Neural cell (in vitro differentiated cells): Measurements from ENCODE around the gene CMC1. TPM values are rescaled to one million over a fixed set of nuclear protein-coding genes. Genes with fewer than 3 reads are reported as not detected.
A peak's percentile ranks its signal among the peaks of the same experiment; 100 is the strongest.

Experiments used
- H2AFZ ChIP-seq: fragments of 200-600, 300-800 bp; sonication (generic), shearing (Covaris generic); 2 replicates; pipeline ENCODE4 v1.6.0; 2014; ENCODE audit warnings: low read depth, mild to moderate bottlenecking, antibody characterized with exemption, low read length, moderate library complexity
- H3F3A ChIP-seq: fragments of 200-600 bp; shearing (Covaris generic); 2 replicates; pipeline ENCODE4 v1.6.1; 2016; ENCODE audit warnings: mild to moderate bottlenecking, moderate library complexity, mixed read lengths, antibody characterized with exemption, low read length; ENCODE audit not compliant: insufficient read depth, poor library complexity, severe bottlenecking
- H3K27ac ChIP-seq: fragments of 200-600, 300-800 bp; sonication (generic), shearing (Covaris generic); 2 replicates; pipeline ENCODE4 v1.5.1; 2014; ENCODE audit warnings: mild to moderate bottlenecking, low read length, moderate library complexity
- H3K27me3 ChIP-seq: fragments of 300-800, 200-600 bp; sonication (generic), shearing (Covaris generic); 2 replicates; pipeline ENCODE4 v1.6.0; 2014; ENCODE audit warnings: mild to moderate bottlenecking, low read depth, low read length, moderate library complexity; ENCODE audit not compliant: insufficient read depth
- H3K36me3 ChIP-seq: fragments of 300-800, 200-600 bp; sonication (generic), shearing (Covaris generic); 2 replicates; pipeline ENCODE4 v1.5.1; 2014; ENCODE audit warnings: mild to moderate bottlenecking, antibody characterized with exemption, low read length, moderate library complexity; ENCODE audit not compliant: insufficient read depth
- H3K4me2 ChIP-seq: fragments of 300-800, 200-600 bp; sonication (generic), shearing (Covaris generic); 2 replicates; pipeline ENCODE4 v1.6.0; 2014; ENCODE audit warnings: mild to moderate bottlenecking, low read length
- H3K4me3 ChIP-seq: fragments of 300-800, 200-600 bp; sonication (generic), shearing (Covaris generic); 2 replicates; pipeline ENCODE4 v1.5.1; 2014; ENCODE audit warnings: mild to moderate bottlenecking, low read length, moderate library complexity
- H3K79me2 ChIP-seq: fragments of 200-600 bp; shearing (Covaris generic); replicated peaks from 2 replicates; pipeline ENCODE4 v1.6.0; 2014; ENCODE audit warnings: mild to moderate bottlenecking, low read length, moderate library complexity; ENCODE audit not compliant: insufficient read depth
- H3K9ac ChIP-seq: fragments of 300-800, 200-600 bp; sonication (generic), shearing (Covaris generic); 2 replicates; pipeline ENCODE4 v1.6.1; 2016; ENCODE audit warnings: mild to moderate bottlenecking, low read length, mixed read lengths
- H3K9me2 ChIP-seq: fragments of 200-600 bp; shearing (Covaris generic); 2 replicates; pipeline ENCODE4 v1.6.1; 2016; ENCODE audit warnings: mild to moderate bottlenecking, low read length, mixed read lengths; ENCODE audit not compliant: insufficient read depth
- H3K9me3 ChIP-seq: fragments of 200-600, 300-800 bp; sonication (generic), shearing (Covaris generic); 2 replicates; pipeline ENCODE4 v1.6.1; 2016; ENCODE audit warnings: mild to moderate bottlenecking, mixed run types, low read length, moderate library complexity, mixed read lengths
- H4K20me1 ChIP-seq: fragments of 200-600 bp; shearing (Covaris generic); 2 replicates; pipeline ENCODE4 v1.6.1; 2016; ENCODE audit warnings: mild to moderate bottlenecking, mixed run types; ENCODE audit not compliant: insufficient read depth
- EP300 ChIP-seq: fragments of 450-650 bp; conservative IDR thresholded peaks from 2 replicates; pipeline ENCODE4 v1.6.1; 2014; ENCODE audit warnings: antibody characterized with exemption, mild to moderate bottlenecking, moderate library complexity; ENCODE audit not compliant: poor library complexity, severe bottlenecking
- EZH2 ChIP-seq: fragments of 200-600, 300-800 bp; shearing (Covaris generic), sonication (generic); IDR thresholded peaks from 2 replicates; pipeline ENCODE4 v1.6.1; 2014; ENCODE audit warnings: antibody characterized with exemption, low read length, borderline replicate concordance, mild to moderate bottlenecking; ENCODE audit not compliant: insufficient read depth, poor library complexity, severe bottlenecking
- MXI1 ChIP-seq: fragments of 450-650 bp; conservative IDR thresholded peaks from 2 replicates; pipeline ENCODE4 v1.6.1; 2014; ENCODE audit warnings: antibody characterized with exemption, mild to moderate bottlenecking; ENCODE audit not compliant: poor library complexity, severe bottlenecking
- POLR2AphosphoS5 ChIP-seq: IDR thresholded peaks from 2 replicates; pipeline ENCODE4 v1.6.1; 2012
- RAD21 ChIP-seq: fragments of 450-650 bp; conservative IDR thresholded peaks from 2 replicates; pipeline ENCODE4 v1.6.1; 2014; ENCODE audit warnings: antibody characterized with exemption, mild to moderate bottlenecking, moderate library complexity
- SMC3 ChIP-seq: fragments of 450-650 bp; conservative IDR thresholded peaks from 2 replicates; pipeline ENCODE4 v1.6.1; 2014; ENCODE audit warnings: antibody characterized with exemption, mild to moderate bottlenecking, moderate library complexity; ENCODE audit not compliant: poor library complexity
- TAF1 ChIP-seq: IDR thresholded peaks from 2 replicates; pipeline ENCODE4 v1.6.1; 2012; ENCODE audit warnings: low read depth
- polyA plus RNA-seq: library from polyadenylated mRNA; depleted of rRNA; stranded (reverse); fragments of >200 nt; gene quantifications from 2 replicates; pipeline ENCODE4 v1.2.3, GENCODE V29; 2014
- TF ChIP-seq, protein P1 (sequence below): IDR thresholded peaks from 2 replicates; pipeline ENCODE4 v1.6.1; 2012; ENCODE audit warnings: borderline replicate concordance
- TF ChIP-seq, protein P2 (sequence below): fragments of 450-650 bp; IDR thresholded peaks from 2 replicates; pipeline ENCODE4 v1.5.1; 2014; ENCODE audit warnings: antibody characterized with exemption, mild to moderate bottlenecking, moderate library complexity; ENCODE audit not compliant: poor library complexity, severe bottlenecking

The CMC1 gene
- polyA plus RNA-seq, 1 donor from 2014 or later = 8.7 TPM

DNA sequence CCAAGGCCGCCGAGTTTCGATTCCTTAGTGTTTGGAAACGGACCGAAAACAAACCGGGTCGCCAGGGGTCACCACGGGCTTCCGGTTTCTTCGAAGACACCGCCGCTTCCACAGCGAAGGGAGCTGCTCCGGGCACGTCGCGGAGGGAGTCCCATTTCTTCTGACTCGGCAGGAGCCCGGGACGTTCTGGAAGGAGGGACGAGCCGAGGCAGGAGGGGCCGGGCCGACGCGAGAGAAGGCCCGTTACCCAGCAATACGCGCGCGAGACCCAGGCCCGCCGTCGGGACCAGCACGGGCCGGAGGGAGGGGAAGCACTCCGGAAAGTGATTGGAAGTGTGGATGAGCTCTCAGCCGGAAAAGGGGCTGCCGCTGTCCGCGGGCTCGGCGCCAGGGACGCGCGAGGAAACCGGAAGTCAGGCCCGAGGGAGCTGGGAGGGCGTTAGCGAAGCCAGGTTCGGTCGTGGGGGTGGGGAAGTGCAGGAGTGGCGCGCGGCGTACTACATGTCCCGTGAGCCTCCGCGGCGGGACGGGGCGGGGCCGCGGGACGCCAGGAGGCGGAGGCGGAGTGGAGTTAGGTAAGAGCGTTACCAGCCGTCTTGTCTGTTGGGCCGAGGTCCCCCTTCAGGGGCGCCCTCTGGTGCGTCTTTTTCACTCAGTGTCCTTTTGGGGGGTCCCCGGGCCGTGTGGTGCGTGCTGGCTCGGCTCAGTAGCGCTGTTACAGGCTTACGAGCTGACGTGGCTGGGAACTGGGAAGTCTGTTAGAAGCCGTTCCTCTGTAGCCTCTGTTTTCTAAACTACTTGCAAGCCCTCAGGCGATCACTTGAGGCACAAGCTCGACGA is 107.4 kb downstream of the CMC1 start, which contains the start of the genes AZI2 and ZCWPW2:
AZI2 (minus strand) TSS at position 196 of the 840 bp plus-strand sequence. CDS start 8,207 bp downstream, outside the sequence.
ZCWPW2 (plus strand) TSS at position 93 of the 840 bp plus-strand sequence. CDS start 64,348 bp downstream, outside the sequence.
- peak within 1 kb of the TSS; percentile 87 for H3K4me3 ChIP-seq
- H3K4me2 ChIP-seq = peak within 1 kb of the TSS; percentile 88
- H3K9me3 ChIP-seq = no peaks in the 10 kb centered on the region
- no peaks in the 10 kb centered on the region for H3K27me3 ChIP-seq
- peak within 1 kb of the TSS; percentile 96 for H3K9ac ChIP-seq
- H3K36me3 ChIP-seq = no peaks in the 10 kb centered on the region
- H3F3A ChIP-seq = no peaks in the 10 kb centered on the region
- H3K79me2 ChIP-seq = peaks cover 45% of the 10 kb centered on the region
- no peaks in the 10 kb centered on the region for H3K9me2 ChIP-seq
- peak within 1 kb of the TSS; percentile 100 for H2AFZ ChIP-seq
- H3K27ac ChIP-seq = peak within 1 kb of the TSS; percentile 95
- TF ChIP-seq SMC3 (peak; percentile 38), MXI1 (peak; percentile 45), POLR2AphosphoS5 (peak; percentile 83), EP300 (peak; percentile 60), TAF1 (peak; percentile 66), EZH2 (no peak), RAD21 (peak; percentile 47)
- TF ChIP-seq, protein P1, sequence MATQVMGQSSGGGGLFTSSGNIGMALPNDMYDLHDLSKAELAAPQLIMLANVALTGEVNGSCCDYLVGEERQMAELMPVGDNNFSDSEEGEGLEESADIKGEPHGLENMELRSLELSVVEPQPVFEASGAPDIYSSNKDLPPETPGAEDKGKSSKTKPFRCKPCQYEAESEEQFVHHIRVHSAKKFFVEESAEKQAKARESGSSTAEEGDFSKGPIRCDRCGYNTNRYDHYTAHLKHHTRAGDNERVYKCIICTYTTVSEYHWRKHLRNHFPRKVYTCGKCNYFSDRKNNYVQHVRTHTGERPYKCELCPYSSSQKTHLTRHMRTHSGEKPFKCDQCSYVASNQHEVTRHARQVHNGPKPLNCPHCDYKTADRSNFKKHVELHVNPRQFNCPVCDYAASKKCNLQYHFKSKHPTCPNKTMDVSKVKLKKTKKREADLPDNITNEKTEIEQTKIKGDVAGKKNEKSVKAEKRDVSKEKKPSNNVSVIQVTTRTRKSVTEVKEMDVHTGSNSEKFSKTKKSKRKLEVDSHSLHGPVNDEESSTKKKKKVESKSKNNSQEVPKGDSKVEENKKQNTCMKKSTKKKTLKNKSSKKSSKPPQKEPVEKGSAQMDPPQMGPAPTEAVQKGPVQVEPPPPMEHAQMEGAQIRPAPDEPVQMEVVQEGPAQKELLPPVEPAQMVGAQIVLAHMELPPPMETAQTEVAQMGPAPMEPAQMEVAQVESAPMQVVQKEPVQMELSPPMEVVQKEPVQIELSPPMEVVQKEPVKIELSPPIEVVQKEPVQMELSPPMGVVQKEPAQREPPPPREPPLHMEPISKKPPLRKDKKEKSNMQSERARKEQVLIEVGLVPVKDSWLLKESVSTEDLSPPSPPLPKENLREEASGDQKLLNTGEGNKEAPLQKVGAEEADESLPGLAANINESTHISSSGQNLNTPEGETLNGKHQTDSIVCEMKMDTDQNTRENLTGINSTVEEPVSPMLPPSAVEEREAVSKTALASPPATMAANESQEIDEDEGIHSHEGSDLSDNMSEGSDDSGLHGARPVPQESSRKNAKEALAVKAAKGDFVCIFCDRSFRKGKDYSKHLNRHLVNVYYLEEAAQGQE = no peak
- TF ChIP-seq, protein P2, sequence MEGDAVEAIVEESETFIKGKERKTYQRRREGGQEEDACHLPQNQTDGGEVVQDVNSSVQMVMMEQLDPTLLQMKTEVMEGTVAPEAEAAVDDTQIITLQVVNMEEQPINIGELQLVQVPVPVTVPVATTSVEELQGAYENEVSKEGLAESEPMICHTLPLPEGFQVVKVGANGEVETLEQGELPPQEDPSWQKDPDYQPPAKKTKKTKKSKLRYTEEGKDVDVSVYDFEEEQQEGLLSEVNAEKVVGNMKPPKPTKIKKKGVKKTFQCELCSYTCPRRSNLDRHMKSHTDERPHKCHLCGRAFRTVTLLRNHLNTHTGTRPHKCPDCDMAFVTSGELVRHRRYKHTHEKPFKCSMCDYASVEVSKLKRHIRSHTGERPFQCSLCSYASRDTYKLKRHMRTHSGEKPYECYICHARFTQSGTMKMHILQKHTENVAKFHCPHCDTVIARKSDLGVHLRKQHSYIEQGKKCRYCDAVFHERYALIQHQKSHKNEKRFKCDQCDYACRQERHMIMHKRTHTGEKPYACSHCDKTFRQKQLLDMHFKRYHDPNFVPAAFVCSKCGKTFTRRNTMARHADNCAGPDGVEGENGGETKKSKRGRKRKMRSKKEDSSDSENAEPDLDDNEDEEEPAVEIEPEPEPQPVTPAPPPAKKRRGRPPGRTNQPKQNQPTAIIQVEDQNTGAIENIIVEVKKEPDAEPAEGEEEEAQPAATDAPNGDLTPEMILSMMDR = peak; percentile 65
- H4K20me1 ChIP-seq = no peaks in the 10 kb centered on the region

DNA sequence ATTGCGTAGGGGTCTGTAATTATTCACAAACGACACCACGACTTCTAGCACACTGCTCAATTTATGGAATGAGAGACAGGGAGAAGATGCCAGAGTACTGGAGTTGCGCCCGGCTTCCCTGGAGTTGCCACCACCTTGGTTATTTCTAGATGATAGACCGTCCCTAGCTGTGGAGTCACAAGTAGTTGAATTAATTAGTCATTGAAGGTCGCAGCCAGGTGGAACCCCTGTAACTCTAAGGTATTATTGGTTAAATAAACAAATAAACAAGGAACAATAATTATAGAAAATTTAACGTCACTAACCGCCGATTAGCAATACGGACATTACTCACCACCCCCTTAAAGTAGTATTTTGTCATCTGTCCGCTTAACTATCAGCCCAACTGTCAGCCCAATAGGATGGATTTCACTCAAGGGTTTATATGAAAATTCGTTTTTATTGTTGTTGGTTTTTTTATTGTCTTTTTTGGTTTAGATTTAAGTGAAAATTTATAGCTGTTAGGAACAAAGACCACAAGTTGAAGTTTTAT is 108.1 kb downstream of the CMC1 start:
- Histone ChIP-seq H3K4me2 (peak overlapping the region; percentile 88), H3K4me3 (peak overlapping the region; percentile 87), H3K79me2 (peaks cover 38% of the 10 kb centered on the region), H2AFZ (peak overlapping the region; percentile 35), H3K9me2 (no peaks in the 10 kb centered on the region), H3K36me3 (no peaks in the 10 kb centered on the region), H3K9ac (peak overlapping the region; percentile 96), H3K27me3 (no peaks in the 10 kb centered on the region), H4K20me1 (no peaks in the 10 kb centered on the region), H3K27ac (peak overlapping the region; percentile 95), H3K9me3 (no peaks in the 10 kb centered on the region), H3F3A (no peaks in the 10 kb centered on the region)
- TF ChIP-seq MXI1 = no peak
- TF ChIP-seq, protein P2 = no peak
- no peak for TF ChIP-seq EZH2
